ENCODE measurements around the gene HPSE2.

GRCh38 chr10:99203310-99203709 lies 32.3 kb downstream of the HPSE2 start:
- TF ChIP-seq CTCF (IDR thresholded peaks at IDR 0.05) = no peak
- no peak for TF ChIP-seq POLR2A (IDR thresholded peaks at IDR 0.05)
- no peak for TF ChIP-seq POLR2AphosphoS5 (IDR thresholded peaks at IDR 0.05)
- TF ChIP-seq EP300 (IDR thresholded peaks at IDR 0.05) = no peak
